Ishikawa (cell line): ENCODE results near the gene PRPF40A.

Source experiments
- CEBPB ChIP-seq: IDR thresholded peaks from 2 replicates; pipeline ENCODE4 v1.6.1; 2012
- CREB1 ChIP-seq: IDR thresholded peaks from 2 replicates; pipeline ENCODE4 v1.6.1; 2012; ENCODE audit warnings: low read depth
- EGR1 ChIP-seq: IDR thresholded peaks from 2 replicates; pipeline ENCODE4 v1.6.1; 2012
- EP300 ChIP-seq: IDR thresholded peaks from 2 replicates; pipeline ENCODE4 v1.6.1; 2012; ENCODE audit warnings: borderline replicate concordance
- FOXM1 ChIP-seq: IDR thresholded peaks from 2 replicates; pipeline ENCODE4 v1.6.1; 2012; ENCODE audit warnings: low read depth, borderline replicate concordance
- MAX ChIP-seq: IDR thresholded peaks from 2 replicates; pipeline ENCODE4 v1.6.1; 2012
- RAD21 ChIP-seq: IDR thresholded peaks from 2 replicates; pipeline ENCODE4 v1.6.1; 2012; ENCODE audit warnings: low read depth
- TAF1 ChIP-seq: IDR thresholded peaks from 2 replicates; pipeline ENCODE4 v1.6.1; 2012; ENCODE audit warnings: low read depth, mild to moderate bottlenecking
- TCF12 ChIP-seq: IDR thresholded peaks from 2 replicates; pipeline ENCODE4 v1.6.1; 2012; ENCODE audit warnings: low read depth
- TEAD4 ChIP-seq: IDR thresholded peaks from 2 replicates; pipeline ENCODE4 v1.6.1; 2012
- YY1 ChIP-seq: IDR thresholded peaks from 2 replicates; pipeline ENCODE4 v1.6.1; 2012; ENCODE audit warnings: low read depth
- ZBTB7A ChIP-seq: IDR thresholded peaks from 2 replicates; pipeline ENCODE4 v1.6.1; 2012; ENCODE audit warnings: low read depth
- TF ChIP-seq, protein P1 (sequence below): IDR thresholded peaks from 2 replicates; pipeline ENCODE4 v1.6.1; 2012; ENCODE audit warnings: low read depth, mild to moderate bottlenecking
- TF ChIP-seq, protein P2 (sequence below): IDR thresholded peaks from 2 replicates; pipeline ENCODE4 v1.6.1; 2012

DNA sequence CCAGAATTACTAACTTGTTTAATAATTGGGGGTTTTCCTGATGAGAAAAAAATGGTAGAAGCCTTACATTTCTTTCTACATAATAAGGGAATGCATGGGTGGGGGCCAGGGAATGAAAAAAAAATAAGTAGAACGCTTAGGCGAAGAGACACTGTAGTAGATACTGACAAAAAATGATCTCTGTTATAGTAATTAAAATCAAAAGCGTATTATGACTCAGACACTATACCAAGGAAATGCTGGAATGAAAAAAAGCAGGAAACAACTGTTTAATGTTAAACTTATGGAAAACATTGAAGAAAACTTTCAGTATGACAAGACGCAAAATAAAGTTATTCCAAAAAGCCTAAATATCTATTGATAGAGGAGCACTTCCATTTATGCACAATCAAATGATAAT lies 42.9 kb downstream of the PRPF40A start:
- no peak for TF ChIP-seq CEBPB
- no peak for TF ChIP-seq CREB1
- no peak for TF ChIP-seq EP300
- TF ChIP-seq TCF12, result no peak
- no peak for TF ChIP-seq YY1
- no peak for TF ChIP-seq FOXM1
- TF ChIP-seq, protein P1, sequence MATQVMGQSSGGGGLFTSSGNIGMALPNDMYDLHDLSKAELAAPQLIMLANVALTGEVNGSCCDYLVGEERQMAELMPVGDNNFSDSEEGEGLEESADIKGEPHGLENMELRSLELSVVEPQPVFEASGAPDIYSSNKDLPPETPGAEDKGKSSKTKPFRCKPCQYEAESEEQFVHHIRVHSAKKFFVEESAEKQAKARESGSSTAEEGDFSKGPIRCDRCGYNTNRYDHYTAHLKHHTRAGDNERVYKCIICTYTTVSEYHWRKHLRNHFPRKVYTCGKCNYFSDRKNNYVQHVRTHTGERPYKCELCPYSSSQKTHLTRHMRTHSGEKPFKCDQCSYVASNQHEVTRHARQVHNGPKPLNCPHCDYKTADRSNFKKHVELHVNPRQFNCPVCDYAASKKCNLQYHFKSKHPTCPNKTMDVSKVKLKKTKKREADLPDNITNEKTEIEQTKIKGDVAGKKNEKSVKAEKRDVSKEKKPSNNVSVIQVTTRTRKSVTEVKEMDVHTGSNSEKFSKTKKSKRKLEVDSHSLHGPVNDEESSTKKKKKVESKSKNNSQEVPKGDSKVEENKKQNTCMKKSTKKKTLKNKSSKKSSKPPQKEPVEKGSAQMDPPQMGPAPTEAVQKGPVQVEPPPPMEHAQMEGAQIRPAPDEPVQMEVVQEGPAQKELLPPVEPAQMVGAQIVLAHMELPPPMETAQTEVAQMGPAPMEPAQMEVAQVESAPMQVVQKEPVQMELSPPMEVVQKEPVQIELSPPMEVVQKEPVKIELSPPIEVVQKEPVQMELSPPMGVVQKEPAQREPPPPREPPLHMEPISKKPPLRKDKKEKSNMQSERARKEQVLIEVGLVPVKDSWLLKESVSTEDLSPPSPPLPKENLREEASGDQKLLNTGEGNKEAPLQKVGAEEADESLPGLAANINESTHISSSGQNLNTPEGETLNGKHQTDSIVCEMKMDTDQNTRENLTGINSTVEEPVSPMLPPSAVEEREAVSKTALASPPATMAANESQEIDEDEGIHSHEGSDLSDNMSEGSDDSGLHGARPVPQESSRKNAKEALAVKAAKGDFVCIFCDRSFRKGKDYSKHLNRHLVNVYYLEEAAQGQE, result no peak
- no peak for TF ChIP-seq RAD21
- TF ChIP-seq TEAD4, result no peak
- no peak for TF ChIP-seq TAF1
- TF ChIP-seq MAX, result no peak
- TF ChIP-seq, protein P2, sequence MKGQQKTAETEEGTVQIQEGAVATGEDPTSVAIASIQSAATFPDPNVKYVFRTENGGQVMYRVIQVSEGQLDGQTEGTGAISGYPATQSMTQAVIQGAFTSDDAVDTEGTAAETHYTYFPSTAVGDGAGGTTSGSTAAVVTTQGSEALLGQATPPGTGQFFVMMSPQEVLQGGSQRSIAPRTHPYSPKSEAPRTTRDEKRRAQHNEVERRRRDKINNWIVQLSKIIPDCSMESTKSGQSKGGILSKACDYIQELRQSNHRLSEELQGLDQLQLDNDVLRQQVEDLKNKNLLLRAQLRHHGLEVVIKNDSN, result no peak
- no peak for TF ChIP-seq EGR1
- no peak for TF ChIP-seq ZBTB7A
